IPS-18c (cell line): ENCODE measurements around the gene CCDC34.

Experiments used
- H3K4me3 ChIP-seq: 2 replicates; pipeline ENCODE4 v1.7.0; 2013; ENCODE audit warnings: low read depth, mild to moderate bottlenecking, low read length, moderate library complexity; ENCODE audit not compliant: insufficient read depth
- H3K9me3 ChIP-seq: one replicate; pipeline ENCODE4 v1.6.1; 2013; ENCODE audit warnings: mild to moderate bottlenecking, low read length, moderate library complexity; ENCODE audit not compliant: control insufficient read depth, insufficient read depth

CCDC34 gene

GRCh38 chr11:27310707-27311106 lies 52.3 kb downstream of the CCDC34 start:
- no peaks in the 10 kb centered on the region for H3K9me3 ChIP-seq
- H3K4me3 ChIP-seq: no peak overlapping the region

DNA sequence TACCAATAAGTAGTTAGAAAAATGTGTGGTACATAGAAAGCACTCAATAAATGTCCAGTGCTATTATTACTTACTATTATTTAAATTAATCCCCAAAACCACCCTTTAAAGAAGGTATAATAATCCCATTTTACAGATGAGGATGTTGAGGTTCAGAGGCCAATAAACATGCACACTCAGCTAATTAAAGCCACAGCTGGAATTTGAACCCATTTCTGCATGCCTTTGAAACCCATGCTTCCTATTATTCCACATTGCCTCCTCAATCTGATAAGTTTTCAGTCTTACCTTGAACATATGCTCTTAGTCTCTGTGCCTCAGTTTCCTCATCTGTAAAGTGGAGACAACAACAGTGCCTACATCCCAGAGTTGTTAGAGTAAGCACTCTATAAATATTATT lies 52.8 kb downstream of the CCDC34 start:
- Histone ChIP-seq H3K4me3 (no peak overlapping the region), H3K9me3 (peaks cover 2% of the 10 kb centered on the region)

DNA sequence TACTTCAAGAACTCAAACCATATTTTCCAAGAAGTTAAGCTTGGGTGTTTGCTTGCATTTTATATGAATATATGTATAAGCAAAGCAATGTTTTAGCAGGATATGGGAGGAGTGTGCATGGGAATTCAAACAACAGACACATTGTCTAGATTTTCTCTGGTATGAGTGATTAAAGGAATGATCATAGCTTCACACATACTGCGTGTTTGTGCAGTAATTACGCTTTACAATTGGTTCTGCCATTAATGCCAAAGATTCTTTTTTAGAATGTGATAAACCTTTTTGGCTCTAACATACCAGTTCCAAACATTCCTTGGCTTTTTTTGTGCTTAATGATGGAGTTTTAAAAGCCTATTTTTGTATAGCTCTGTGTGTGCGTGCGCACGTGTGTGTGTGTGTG lies 54.0 kb downstream of the CCDC34 start:
- no peak overlapping the region for H3K4me3 ChIP-seq
- H3K9me3 ChIP-seq: peaks cover 3% of the 10 kb centered on the region

GRCh38 chr11:27307232-27307631 lies 55.8 kb downstream of the CCDC34 start:
- H3K4me3 ChIP-seq: no peak overlapping the region
- H3K9me3 ChIP-seq: peaks cover 3% of the 10 kb centered on the region

- no peak overlapping the region for H3K4me3 ChIP-seq
- H3K9me3 ChIP-seq: peaks cover 3% of the 10 kb centered on the region
Measured at GRCh38 chr11:27305751-27306150, 57.3 kb downstream of the CCDC34 start.

- Histone ChIP-seq H3K4me3 (no peak overlapping the region), H3K9me3 (peaks cover 3% of the 10 kb centered on the region)
Measured at GRCh38 chr11:27304514-27304913, 58.5 kb downstream of the CCDC34 start.

GRCh38 chr11:27303903-27304302 lies 59.1 kb downstream of the CCDC34 start:
- peaks cover 3% of the 10 kb centered on the region for H3K9me3 ChIP-seq

GRCh38 chr11:27300974-27301373 lies 62.0 kb downstream of the CCDC34 start:
- Histone ChIP-seq H3K4me3 (no peak overlapping the region), H3K9me3 (peaks cover 3% of the 10 kb centered on the region)

More at GRCh38 chr11:27303903-27304302, 59.1 kb downstream of the CCDC34 start:
- H3K4me3 ChIP-seq: no peak overlapping the region

DNA sequence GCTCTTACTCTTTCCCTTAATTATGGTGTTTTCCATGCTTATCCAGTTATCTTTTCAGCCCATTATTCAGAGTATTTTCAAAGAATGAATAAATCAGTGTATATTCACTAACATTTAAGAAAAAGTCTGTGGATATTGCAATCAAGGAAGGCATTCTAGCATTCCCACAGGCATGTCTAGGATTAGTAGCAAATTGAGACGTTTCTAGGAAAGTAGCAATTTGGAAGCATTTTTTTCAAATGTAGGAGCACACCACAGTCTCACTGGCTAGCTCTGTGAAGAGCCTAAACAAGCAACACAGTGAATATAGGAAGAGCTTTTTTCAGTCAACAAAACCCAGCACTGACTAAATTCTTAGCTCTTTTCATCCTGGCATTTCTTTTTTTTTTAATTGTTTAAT lies 65.4 kb downstream of the CCDC34 start:
- Histone ChIP-seq H3K9me3 (no peaks in the 10 kb centered on the region), H3K4me3 (no peak overlapping the region)

GRCh38 chr11:27296497-27296896 lies 66.5 kb downstream of the CCDC34 start:
- Histone ChIP-seq H3K9me3 (peaks cover 1% of the 10 kb centered on the region), H3K4me3 (no peak overlapping the region)

- Histone ChIP-seq H3K9me3 (peaks cover 7% of the 10 kb centered on the region), H3K4me3 (no peak overlapping the region)
Measured at GRCh38 chr11:27295928-27296327, 67.1 kb downstream of the CCDC34 start.

- Histone ChIP-seq H3K4me3 (no peak overlapping the region), H3K9me3 (peaks cover 10% of the 10 kb centered on the region)
Measured at GRCh38 chr11:27294654-27295053, 68.4 kb downstream of the CCDC34 start.

- Histone ChIP-seq H3K9me3 (peaks cover 10% of the 10 kb centered on the region), H3K4me3 (no peak overlapping the region)
Measured at GRCh38 chr11:27293515-27294417, 69.2 kb downstream of the CCDC34 start.

DNA sequence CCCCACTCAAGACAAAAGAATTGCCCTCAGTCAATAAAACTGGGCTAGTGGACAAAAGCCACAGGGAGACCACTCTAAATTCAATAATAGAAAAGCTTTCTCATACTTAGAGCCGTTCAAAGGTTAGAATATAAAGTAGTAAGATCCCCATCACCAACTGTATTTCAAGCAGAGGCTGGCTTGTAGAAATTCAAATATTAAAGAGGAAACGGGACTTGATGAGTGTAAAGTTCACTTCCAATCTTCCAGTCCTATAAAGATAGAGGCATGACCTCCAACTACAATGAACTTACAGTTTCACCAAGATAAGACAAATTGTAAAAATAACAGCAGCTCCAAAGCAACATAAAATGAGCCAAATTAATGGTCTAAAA lies 70.4 kb downstream of the CCDC34 start:
- no peak overlapping the region for H3K4me3 ChIP-seq
- peaks cover 10% of the 10 kb centered on the region for H3K9me3 ChIP-seq

DNA sequence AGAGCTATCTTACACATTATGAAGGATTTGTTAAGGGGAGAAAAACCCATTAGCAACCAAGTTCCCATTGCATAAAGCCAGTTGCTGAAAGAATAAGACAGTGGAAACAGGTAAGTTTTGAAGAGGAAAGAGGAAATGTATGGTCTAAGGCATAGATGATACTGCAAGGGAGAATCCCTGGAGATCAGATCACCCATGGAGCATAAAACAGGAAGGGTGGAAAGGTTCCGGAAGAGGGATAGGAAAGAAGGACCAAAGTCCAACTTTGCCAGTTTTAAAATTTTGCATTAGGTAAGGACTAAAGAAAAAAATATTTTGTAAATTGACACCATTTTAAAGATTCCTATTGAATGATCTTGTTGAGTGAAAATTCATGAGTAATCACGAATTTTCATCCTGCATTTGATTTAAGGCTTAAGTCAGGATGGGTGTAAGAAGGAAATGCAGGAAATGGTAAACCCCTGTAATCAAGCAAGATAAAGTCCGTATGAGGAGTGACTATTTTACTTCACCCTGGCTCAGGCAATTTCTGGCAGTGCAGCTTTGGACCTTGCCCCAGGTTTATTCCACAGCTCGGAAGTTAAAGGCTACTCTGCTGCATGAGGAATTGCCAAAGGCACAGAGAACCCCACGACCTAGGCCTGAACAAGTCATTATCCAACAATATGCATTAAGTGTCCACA lies 70.9 kb downstream of the CCDC34 start:
- H3K4me3 ChIP-seq: no peak overlapping the region
- peaks cover 10% of the 10 kb centered on the region for H3K9me3 ChIP-seq

DNA sequence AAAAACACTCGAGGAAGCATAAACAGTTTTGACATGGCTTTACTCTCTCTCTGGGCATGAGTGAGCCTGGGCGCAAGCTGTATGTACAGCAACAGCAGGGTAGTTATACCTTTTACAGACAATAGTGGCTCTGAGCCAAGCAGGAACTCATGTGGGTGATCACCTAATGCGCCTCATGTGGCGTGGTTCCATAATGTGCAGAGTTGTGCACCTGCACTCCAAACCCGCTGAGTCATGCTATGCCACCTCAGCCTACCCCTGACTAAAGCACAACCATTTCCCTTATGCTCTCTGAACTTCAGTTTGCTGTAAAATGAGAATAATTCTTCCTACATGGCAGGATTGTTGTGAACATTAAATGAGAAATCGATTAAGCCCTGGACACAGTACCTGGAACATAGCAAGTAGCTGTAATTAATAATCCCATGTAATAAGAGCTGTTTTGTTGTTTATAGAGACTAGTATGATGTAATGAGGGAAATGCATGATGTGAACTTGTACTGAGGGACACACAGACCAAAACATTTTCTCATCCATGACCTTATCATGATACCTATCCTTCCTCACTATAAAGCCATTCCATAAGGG lies 71.6 kb downstream of the CCDC34 start:
- Histone ChIP-seq H3K4me3 (no peak overlapping the region), H3K9me3 (peaks cover 10% of the 10 kb centered on the region)

DNA sequence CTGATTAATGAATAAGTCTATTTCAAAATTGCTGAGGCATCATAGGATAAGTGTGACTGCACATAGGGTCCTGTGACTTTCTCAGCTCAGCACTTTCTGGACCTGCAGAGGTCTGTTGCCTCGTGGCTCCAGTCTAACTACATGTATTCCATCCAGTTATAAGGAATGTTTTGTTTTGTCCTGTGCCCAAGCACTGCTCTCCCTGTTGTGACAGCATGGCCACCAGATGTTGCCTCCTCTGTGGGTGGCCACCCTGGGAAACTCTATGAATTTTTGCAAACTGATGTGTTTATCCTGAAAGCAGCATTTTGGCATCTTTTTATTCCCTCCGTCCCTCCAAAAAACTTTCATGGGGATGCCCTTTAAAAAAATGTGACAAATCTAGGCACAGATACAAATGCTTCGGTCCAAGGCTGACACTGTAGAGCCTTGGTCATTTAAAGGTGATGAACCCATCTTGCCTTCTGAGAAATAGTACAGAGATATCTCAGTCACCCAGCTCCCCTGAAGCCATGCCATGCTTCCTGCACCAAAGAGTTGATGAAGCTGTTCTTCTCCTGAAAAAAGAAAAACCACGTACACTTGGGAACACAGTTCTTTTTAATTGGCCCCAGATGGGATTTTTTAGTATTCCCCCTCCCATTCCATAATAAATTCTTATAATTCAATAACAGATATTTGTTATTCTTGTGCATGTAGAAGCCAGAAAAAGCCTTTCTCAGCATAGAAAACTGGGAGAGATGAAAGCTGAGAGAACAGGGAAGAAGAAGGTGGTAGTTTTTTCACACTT lies 72.6 kb downstream of the CCDC34 start:
- Histone ChIP-seq H3K4me3 (no peak overlapping the region; the same call in 1 of the 2 replicates), H3K9me3 (peaks cover 10% of the 10 kb centered on the region)
